Left lobe of liver (tissue), 2 donors: ENCODE data around the gene FHIT. TPM values are rescaled to one million over a fixed set of nuclear protein-coding genes. Genes with fewer than 3 reads are reported as not detected.

ENCODE experiments used
- ATAC-seq: fragments of 200-7000 bp; cut with Tn5 transposase; one replicate; pipeline ENCODE4 v1.9.1; 2020; ENCODE audit warnings: mild to moderate bottlenecking, moderate library complexity
- DNase-seq: peaks from one replicate; pipeline ENCODE4 v3.0.0-alpha.2; 2020; ENCODE audit warnings: low spot score
- total RNA-seq: library from RNA; stranded (reverse); gene quantifications from one replicate; pipeline ENCODE4 v1.2.1, GENCODE V29; 2021
- donor health status: DM: no; HTN: no; CAD: no; lungs with moderate emphysema.
- donor health status: DM: no; HTN: yes; CAD: no.

Gene FHIT
- total RNA-seq, 1 donor from 2014 or later = 5.1 TPM

DNA sequence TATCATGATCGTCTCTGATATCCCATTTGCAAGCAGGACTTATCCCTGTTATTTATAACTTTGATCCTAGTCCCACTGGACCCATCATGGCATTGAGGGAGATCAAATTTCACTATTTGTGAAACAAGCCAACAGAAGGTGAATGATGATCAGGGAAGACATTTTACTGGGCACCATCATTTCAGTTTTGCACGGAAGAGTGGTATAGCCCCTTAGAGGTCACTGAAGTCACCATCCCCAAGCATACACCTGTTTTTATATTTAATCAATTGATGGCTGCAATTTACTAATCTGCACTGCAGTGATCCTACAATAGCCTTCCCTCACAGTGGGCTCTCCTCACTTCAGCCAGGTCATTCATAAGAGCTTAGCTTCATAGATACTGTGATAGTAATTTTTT is 132.4 kb downstream of the FHIT start:
- no peak for DNase-seq
- no peak for ATAC-seq

DNA sequence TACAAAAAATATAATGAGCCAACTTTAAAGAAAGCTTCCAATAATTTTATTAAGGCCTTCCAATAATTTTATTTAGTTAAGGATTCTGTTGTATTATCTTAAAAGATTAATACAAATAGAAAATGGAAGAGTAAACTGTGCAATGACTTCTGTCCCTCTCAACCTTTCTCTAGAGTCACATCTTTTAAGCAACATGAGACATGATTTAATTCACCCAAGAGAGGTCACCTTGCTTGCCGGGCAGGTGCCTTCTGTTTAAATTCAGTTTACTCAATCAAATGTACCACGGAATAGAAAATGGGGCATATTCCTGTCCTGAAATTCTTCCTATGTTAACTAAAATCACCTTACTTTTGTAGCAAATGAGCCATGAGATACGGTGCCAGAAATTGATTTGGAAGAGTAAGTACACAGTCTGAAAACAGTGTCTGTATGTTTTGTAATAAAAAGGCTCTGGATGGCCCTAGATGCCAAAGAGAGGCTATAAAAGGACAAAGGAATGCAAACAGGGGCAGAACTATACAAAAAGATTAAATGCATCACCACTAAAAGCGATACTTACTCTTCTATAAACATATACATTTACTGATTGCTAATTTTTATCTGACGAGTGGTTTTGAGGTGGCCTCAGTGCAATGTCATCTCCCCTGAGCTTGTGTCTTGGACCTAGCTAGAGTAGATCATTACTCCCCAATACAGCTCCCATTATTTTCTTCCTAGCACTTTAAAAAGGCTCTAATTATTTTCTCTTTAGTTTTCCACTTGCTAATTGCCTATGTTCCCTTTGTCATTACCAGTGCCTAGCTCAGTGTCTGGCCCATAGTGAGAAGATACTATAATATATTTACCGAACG is 134.0 kb downstream of the FHIT start:
- ATAC-seq (peak; percentile 96), DNase-seq (no peak)

DNA sequence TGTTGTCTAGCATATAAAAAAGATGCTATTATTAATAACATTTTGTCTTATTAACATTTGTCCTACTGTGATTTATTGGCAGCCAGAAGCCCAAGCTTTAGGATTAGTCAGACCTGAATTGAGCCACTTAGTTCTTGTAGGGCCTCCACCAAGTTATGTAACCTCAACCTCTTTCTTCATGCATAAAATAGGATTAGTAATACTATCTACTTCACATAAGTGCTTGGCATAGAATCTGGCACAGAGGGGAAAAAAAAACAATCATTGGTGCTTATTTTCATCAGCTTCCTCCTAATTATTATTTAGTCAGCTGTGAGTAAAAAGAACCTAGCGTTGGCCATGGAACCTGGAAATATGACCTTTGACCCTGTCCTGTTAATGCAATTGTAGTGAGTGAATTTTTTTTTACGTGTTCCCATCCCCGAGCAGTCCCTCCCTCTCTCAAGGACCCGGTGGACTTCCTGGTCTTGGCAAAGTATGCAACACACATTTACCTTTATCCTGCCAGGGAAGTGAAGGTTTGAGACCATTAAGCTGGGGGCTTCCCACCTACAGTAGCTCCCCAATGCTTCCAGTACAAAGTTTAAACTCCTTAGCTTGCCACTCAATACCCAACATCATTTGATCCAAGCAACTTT is 136.8 kb downstream of the FHIT start:
- no peak for ATAC-seq
- DNase-seq = no peak

DNA sequence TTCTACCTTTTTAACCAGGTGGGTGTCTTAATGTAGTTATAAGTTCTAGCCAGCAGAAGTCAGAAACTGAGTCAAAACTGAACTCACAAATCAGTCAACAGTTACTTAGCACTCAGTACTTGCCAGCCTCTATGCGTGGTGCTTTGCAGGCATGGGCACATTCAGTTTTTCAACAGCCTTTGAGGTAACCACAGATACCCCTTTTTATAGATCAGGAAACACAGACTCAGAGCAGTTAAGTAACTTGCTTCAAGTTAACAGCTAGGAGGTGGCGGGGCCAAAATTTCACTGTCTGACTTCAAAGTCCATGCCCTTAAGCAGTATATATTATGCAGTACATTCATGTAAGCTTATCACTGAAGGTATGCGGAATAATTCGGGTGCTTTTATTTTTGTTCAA is 139.4 kb downstream of the FHIT start:
- DNase-seq (no peak), ATAC-seq (no peak)

DNA sequence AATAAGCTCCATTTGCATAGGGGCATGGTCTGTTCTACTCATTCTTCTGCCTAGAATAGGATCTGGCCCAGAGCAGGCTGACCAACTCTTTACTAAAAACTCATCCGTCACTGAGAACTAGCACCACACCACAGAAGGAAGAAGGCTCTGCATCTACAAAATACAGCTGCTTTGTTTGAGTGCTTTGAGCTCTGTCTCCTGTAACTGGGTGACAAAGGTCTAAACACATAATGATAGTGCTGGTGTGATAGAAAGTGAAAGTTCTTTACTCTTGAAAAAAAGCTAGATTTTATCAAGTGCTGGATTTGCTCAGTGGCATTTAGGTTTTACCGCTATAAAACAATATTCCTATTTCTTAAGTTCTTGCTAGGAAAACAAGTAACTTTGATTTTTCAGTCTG is 140.7 kb downstream of the FHIT start:
- DNase-seq (no peak), ATAC-seq (peak; percentile 77)

DNA sequence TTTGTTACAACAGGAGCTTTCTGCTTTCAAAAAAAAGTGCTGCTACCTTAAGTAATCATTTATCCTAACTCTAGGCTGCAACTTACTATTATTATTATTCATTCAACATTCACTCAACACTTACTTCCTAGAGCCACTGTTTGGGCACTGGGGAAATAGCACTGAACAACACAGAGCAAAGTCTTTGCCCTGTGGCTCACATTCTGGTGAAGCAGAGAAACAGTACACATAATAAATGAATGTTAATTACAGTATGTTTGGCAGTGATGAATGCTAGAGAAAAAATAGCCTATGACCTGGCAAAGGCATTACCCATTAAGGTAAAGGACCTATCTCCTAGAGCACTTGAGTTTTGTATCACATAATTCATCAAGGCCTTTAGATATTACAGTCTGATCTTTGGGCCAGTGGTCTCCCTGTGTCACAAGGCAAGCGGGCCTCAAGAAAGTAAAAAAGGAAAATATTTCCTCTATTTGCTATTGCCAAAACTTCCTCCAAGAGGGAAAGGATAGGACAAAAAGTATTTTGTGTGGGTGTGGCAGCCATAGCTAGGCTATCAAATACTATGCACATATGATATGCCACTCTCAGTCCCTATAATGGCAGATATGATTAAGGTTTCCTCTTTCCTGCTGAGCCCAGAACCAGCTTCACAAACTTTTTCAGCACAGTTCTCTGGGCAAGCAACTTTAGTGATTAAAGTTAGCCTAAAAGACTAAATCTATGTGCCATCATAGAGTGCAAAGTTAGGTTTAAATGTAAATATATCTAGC is 142.8 kb downstream of the FHIT start:
- DNase-seq (no peak), ATAC-seq (no peak)

DNA sequence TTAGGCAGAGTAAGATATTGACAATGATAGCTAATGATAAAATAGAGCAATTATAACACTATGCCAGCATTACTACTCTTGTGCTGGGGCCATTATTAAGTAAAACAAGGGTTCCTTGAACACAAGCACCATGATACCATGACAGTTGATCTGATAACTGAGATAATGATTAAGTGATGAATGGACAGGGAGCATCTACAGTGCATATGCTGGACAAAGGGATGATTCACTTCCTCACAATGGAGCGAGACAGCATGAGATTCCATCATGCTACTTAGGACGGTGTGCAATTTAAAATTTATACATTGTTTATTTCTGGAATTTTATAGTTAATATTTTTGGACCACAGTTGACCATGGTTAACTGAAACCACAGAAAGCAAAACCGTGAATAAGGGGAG is 156.6 kb downstream of the FHIT start:
- DNase-seq = no peak
- no peak for ATAC-seq

DNA sequence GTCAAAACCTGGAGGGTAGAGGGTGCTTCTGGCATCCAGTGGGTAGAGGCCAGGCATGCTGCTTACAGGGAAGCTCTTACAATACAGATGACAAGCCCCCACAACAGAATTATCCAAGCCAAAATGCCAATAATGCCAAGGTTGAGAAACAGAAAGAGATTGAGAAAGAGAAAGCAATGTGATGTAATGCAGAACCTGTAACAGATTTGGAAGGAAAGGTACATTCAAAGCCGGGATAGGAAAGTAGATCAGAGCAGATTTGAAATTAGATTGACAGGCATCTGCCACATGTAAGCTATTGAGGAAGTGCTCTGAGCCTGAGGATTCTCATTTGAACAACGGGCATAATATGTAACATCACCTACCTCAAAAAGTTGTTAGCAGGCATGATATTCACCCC is 157.9 kb downstream of the FHIT start:
- peak; percentile 70 for ATAC-seq
- no peak for DNase-seq

DNA sequence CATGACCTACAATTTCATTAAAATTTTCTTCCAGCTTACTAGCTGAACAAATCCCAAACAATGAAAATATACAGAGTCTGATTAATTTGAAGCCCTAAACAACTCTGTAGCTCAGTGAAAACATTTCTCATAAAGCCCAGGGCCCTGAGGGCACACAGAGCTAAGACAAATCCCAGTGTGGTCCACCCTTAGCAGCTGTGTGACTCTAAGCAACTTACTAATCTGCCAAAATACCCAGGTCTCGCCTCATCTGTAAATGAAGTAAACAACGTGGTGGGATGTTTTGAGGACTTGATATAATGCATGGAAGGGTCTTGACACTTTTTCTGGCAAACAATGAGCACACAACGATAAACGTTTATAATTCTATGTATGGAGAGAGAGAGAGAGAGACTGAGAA is 158.4 kb downstream of the FHIT start:
- DNase-seq = no peak

DNA sequence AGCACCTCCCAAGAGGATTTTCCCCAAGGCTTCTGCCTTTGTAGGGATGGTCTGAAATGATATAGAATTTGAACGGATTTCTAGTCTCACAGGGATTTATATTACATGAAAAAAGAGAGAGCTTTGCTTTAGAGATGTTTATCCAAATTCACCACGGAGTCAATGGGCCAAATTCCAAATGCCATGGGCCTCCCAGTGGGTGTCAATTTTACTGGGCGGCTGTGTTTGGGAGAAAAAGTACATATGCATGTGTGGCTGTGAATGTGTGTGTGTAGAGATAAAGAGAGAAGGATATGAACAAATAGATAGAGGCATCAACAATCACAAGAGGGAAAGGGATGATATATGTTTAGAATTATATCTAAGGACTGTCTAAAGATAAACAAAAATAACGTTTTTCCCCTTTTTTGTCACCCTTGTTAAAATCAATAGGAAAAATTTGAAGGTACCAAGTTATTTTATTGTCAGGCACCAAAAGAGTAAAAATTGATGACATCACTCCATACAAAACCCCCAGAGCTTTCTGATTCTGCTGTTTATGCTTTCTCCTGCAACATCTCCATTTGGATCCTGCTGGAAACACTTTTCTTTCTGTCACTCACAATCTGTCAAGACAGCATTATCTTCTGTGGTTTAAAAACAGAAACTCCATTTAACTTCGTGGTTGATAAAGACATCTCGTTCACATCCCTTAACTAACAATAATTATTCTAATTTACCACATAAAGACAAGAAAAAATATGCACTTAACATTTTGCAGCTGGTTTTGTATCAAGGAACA is 160.7 kb downstream of the FHIT start:
- ATAC-seq = no peak

More for the DNA sequence above, 158.4 kb downstream of the FHIT start:
- no peak for ATAC-seq

DNA sequence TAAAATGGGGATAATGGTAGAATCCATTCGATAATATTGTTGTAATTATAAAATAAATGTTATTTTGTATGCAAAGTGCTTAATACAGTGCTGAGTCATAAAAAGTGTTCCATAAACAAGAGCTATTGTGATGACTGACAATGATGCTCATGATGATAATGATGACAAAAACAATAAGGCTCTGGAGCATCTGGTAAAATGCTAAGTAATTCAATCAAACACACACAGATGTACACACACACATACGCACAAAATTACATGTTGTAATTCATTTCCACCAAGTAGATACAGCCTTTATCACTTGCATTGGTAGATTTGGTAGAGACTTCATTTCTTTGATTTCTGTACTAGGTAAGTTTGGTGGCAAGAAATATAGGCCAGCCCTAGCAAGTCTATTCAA is 163.8 kb downstream of the FHIT start:
- no peak for ATAC-seq
- no peak for DNase-seq

More for the DNA sequence above, 160.7 kb downstream of the FHIT start:
- DNase-seq = no peak

DNA sequence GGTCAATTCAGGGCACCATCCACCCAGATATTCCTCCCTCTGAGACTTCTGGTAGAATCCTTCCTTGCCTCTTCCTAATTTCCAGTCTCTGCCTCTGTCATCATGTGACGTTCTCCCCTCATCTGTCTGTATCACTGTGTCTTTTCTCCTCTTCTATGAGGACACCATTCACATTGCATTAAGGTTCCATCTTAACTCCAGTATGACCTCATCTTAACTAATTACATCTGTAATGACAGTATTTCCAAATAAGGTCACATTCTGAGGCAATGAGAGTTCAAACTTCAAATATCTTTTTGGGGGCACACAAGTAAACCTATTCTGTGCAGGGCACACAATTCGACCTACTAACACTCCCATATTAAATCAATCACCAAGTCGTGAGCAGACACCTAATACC is 169.7 kb downstream of the FHIT start:
- ATAC-seq (no peak), DNase-seq (no peak)

DNA sequence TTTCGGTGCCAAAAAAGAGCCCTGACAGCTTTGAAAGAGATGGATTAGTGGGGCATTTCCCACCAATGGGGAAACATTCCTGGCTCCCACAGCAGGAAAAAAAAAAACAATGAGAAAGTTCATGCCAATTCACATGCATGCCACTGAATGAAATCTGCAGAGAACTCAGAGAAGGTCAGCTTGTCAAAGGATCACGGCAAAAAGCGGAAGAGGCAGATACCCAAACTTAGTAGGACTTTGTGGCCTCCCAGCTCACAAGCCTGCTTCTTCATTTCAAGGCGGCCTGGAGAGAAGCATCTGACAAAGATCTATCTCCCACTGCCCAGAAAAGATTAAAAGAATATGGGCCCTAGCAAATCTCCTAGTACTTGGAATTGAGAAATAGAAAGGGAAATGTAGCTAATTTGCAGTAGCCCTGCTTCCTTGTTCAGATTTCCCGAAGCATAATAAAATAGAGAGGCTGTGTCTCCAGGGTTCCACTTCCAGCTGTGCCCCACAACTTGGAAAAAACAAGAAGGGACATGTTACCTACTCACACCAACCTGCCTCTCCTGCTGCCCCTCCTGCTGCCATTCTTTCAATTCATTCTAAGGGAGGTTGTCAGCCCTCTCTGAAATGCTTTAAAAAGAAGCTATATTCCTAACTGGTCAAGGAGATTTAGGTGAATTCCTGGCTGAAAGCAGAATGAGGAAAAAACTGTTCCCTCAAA is 170.4 kb downstream of the FHIT start:
- DNase-seq (no peak), ATAC-seq (no peak)

DNA sequence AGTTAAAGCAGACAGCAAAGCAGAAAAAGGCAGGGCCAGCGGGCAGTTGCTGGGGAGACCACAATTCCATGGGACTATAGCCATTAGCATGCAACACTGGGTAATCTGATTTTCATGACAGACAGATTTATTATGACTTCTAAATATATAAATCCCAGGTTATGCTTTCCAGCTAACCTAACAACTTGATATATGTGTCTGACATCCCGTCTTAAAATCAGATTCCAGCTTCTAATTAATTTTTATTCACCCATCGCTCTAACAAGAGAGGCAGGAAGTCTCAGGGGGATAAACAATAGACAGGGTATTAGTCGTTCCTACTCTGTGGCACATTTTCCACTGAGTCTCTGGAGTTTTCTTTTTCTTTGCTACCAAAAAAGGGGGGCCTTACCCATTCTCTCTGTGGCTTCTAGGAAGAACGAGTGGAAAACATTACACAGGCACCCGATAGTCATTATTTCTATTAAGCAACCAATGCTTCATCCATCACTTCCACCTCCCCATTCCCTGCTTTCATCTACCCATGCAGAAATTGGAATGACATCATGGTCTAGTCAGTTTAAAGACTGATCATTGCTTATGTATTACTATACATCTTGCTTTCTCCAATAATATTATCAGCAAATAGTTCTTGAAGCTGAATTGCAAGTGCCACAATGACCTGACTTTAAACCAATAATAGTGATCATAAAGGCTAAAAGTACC is 173.1 kb downstream of the FHIT start:
- no peak for ATAC-seq
- no peak for DNase-seq

DNA sequence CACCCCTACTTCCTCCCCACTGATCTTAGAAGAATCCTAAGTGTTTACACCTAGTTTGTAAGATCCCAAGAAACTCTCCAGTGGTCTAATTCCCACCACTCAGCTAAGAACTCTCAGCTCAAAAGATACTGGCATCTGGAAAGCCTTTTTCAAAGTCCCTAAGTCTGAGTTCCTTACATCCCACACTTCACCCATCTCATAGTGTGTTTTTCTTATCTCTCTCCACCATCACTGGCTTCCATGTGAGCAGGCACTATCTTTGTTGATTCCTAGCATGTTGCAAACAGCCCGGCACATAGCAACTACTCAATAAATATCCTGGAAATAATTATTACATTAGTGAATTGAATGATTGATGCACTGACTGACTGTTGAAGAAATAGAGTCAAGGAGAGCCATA is 173.7 kb downstream of the FHIT start:
- DNase-seq (no peak), ATAC-seq (no peak)

DNA sequence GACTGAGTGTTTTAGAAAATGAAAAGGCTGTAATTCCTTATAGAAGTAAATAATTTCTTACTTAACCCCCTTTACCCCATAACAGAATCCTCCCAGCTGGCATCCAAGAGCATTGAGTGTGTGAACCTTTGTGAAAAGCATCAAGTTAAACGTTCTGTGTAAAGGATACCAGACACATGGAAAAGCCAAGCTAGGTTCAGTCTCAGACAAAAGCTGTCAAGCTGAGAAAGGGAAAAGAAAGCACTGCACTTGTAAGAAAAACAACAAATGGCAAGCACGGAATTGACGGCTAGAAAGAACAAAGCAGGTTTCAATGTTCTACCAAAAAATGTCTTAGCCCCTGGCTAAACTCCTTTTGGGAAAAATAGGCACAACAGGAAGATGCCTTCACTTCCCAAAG is 176.5 kb downstream of the FHIT start:
- DNase-seq (no peak), ATAC-seq (no peak)

DNA sequence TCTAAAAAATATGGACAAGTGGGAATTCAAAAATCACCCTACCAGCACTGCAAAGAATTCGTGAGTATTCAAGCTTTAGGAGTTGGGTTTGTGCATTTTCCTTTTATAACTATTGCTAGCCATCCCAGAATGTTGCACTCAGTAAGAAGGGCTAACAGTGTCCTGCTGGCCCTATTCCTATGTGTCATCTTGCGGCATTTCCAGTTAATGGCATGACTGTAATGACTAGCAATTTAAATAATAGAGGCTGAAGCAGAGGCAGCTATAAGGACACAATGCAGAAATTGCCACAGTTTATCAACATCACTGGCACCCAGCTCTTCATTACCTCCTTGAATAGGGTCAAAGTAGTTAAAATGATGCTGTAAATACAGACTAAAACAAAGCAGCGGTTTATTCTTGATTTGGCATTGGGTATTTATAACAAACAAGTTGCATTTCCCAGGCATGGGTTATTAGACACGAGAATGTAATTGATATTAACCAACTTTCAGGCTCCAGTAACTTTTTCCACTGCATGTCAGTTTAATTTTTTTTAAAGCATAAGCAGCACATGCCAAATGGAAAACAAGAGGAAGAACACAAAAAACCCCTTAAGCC is 177.6 kb downstream of the FHIT start:
- ATAC-seq (no peak), DNase-seq (no peak)

DNA sequence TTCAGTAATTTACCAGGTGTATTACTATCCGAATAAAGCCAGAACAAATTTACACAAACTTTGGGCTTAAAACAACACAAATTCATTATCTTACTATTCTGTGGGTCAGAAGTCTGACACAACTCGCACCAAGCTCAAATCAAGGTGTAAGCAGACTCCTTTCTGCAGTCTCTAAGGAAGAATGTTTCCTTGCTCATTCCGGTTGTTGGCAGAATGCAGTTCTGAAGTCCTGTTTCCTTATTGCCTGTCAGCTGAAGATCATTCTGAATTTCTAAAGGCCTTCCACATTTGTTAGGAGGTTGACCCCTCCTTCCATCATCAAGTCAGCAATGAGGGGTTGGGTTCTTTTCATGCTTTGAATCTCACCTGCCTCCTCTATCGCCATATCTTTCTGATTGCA is 183.2 kb downstream of the FHIT start:
- no peak for DNase-seq
- no peak for ATAC-seq

DNA sequence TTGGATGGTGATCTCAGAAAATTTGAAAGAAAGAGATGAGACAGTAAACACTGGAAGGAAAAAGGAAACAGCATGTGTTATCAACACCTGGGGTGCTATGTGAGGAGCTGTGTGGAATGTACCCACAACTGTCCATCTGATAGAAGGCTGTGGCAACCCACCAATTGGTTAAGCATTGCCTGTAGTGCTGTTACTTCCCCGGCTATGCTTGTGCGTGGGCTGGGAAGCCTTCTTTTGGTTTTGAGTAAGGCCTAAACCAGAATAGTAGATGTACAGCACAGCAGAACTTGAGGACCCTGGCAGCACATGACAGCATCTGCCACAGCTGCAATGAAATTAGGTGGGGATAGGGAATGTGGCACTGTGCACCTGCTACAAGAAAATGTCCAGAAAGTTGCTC is 184.5 kb downstream of the FHIT start:
- DNase-seq (no peak), ATAC-seq (no peak)
